ENCODE results near the gene DSTN. TPM values are rescaled to one million over a fixed set of nuclear protein-coding genes. Genes with fewer than 3 reads are reported as not detected.
"Not testable (repeated sequence)": the region's sequence is repeated elsewhere in the genome, so short reads cannot be mapped to it uniquely, and the experiment has no call there.

Gene DSTN
- total RNA-seq, 1 experiment from 2014 or later = 310 TPM

DNA sequence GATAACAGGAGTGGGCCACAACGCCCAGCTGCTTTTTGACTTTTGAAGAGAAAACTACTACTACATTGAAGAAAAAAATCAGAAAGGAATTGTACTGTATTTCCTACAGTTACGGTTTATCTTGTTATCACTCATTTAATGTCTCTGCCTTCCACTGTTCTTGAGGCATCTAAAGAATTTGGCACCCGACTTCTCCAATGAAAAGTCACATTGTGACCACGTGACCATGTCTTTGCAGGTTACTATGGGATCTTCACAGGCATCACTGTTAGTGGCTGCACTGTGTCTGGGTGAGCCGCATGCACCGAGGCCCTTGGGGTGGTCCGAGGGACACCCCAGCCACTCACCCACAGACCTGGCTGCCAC lies 85.4 kb downstream of the DSTN start:
- H3K9me3 ChIP-seq = no peaks in the 10 kb centered on the region
- H3K27me3 ChIP-seq = no peaks in the 10 kb centered on the region
- no peak overlapping the region for H3K4me3 ChIP-seq
- H3K36me3 ChIP-seq = peaks cover 46% of the 10 kb centered on the region
- no peak for DNase-seq

- no peaks in the 10 kb centered on the region for H3K27me3 ChIP-seq
- H3K4me3 ChIP-seq = no peak overlapping the region
- H3K9me3 ChIP-seq = no peaks in the 10 kb centered on the region
- H3K36me3 ChIP-seq = peaks cover 45% of the 10 kb centered on the region
- DNase-seq = no peak
Observed at GRCh38 chr20:17655865-17656479, 86.1 kb downstream of the DSTN start.

DNA sequence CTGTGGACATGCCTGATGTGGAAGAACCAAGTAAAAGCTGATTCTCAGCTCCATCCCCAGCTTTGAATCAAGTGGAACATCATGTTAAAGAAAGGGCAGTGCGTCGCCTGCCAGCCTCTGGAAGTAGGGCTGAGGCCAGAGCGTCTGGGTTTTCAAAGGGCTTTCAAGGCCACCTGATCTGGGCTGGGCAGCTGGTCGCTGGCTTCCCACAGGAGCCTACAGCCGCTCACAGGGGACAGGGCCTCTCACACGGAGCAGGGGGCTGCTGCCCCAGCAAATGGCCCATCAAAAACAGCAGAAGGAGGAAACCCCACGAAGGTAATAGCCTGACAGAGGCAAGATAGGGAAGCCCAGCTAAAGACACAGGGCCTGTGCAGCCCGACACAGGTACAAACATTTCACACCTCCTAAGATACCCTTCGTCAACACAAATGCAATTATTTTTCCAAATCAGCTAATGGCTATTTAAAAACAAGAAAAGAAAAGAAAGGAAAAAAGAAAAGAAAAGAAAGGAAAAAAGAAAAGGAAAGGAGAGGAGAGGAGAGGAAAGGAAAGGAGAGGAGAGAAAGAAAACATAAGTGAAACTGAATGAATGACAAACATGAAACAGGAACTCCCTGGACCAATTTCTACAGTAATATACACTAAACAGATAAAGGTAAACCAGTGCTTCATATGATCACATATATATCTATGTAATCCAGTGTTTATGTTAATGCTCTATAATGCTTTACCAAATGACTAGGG lies 87.4 kb downstream of the DSTN start:
- DNase-seq = no peak
- no peaks in the 10 kb centered on the region for H3K9me3 ChIP-seq
- peaks cover 47% of the 10 kb centered on the region for H3K36me3 ChIP-seq
- no peak overlapping the region for H3K4me3 ChIP-seq
- H3K27me3 ChIP-seq = no peaks in the 10 kb centered on the region

DNA sequence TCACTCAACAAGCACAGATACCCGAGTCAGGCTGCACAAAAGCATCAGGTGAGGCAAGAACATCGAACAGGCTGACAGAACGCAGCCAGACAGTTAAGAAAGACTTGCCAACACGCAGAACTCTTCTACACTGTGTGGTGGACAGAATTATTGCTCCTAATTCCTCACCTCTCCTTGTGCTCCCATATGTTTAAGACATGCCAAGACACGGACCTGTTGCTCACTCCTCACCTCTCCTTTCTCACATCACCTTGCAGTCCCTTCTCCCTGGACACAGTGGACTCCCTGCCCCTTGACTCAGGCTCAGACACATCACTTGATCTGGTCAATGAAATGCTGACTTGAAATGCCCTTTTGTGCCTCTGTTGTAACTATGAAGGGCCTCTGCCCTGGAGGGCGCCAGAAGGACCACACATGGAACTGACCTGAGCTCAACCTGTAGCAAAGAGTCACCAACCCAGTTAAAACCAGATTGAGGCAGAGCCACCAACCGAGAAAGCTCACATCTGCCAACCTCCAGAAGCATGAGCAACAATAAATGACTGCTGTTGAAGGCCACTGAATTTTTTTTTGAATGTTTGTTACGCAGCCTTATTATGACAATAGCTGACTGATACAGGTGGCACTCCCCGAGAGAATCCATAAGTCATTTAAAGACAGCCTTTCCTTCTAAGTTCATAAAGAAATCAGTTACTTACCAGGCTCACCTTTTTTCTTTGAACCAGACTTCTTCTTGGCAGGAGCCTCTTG lies 88.2 kb downstream of the DSTN start:
- Histone ChIP-seq H3K9me3 (no peaks in the 10 kb centered on the region), H3K36me3 (peaks cover 49% of the 10 kb centered on the region), H3K4me3 (no peak overlapping the region), H3K27me3 (no peaks in the 10 kb centered on the region)
- no peak for DNase-seq

DNA sequence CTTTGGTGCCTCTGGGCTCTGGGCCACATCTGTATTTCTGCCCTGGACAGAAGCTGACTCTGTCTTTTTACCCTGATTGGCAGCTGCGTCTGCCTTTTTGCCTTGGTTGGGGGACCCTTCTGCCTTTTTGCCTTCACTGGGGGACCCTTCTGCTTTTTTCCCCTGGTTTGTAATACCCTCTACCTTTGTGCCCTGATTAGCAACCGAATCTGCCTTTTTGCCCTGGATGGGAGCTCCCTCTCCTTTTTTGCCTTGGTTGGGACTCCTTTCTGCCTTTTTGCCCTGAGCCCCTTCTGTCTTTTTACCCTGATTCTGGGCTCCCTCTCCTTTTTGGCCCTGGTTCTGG lies 88.7 kb downstream of the DSTN start:
- Histone ChIP-seq H3K9me3 (no peaks in the 10 kb centered on the region), H3K27me3 (no peaks in the 10 kb centered on the region), H3K4me3 (no peak overlapping the region), H3K36me3 (peaks cover 51% of the 10 kb centered on the region)
- DNase-seq = no peak

GRCh38 chr20:17659344-17659743 lies 89.5 kb downstream of the DSTN start:
- peaks cover 50% of the 10 kb centered on the region for H3K36me3 ChIP-seq

More at GRCh38 chr20:17659344-17659743, 89.5 kb downstream of the DSTN start:
- DNase-seq, H3K9me3 ChIP-seq, H3K4me3 ChIP-seq, H3K27me3 ChIP-seq: not testable (repeated sequence)

Other genes with a start within 250 kb of the DSTN start
- gene BFSP1, start 38.7 kb upstream of the DSTN start, total RNA-seq (2014; rRNA removed; shearing (Covaris generic); ENCODE audit: low replicate concordance) = 0.99 and 2.3 TPM in 2 replicates
- gene RRBP1, start 112.2 kb downstream of the DSTN start, total RNA-seq (2014; rRNA removed; shearing (Covaris generic); ENCODE audit: low replicate concordance) = 65.2 and 83.3 TPM in 2 replicates
- gene BANF2, start 129.9 kb downstream of the DSTN start, total RNA-seq (2014; rRNA removed; shearing (Covaris generic); ENCODE audit: low replicate concordance) = not detected in 2 replicates